Liver (tissue), 9 donors: ENCODE measurements around the gene TANGO6. TPM values are rescaled to one million over a fixed set of nuclear protein-coding genes. Genes with fewer than 3 reads are reported as not detected.

Experiments
- DNase-seq: peaks from one replicate; pipeline ENCODE4 v3.0.0-alpha.2; 2017; ENCODE audit warnings: low spot score
- H3K27ac ChIP-seq, 2 donors: one replicate each; pipeline ENCODE4 v1.7.0; 2013; ENCODE audit warnings: inconsistent platforms in 2 of 2, low read length in 2 of 2, control low read depth in 1 of 2, low read depth in 1 of 2, mild to moderate bottlenecking in 1 of 2
- H3K27me3 ChIP-seq, 4 donors: one replicate each; pipeline versions ENCODE4 v1.6.1 to v1.7.0; 2013; ENCODE audit warnings: low read length in 3 of 4, inconsistent platforms in 1 of 4, mild to moderate bottlenecking in 1 of 4, moderate library complexity in 1 of 4; ENCODE audit not compliant: control insufficient read depth in 4 of 4, insufficient read depth in 4 of 4
- H3K36me3 ChIP-seq, 4 donors: one replicate each; pipeline versions ENCODE4 v1.6.1 to v1.7.0; 2013; ENCODE audit warnings: low read length in 3 of 4, mild to moderate bottlenecking in 3 of 4, low read depth in 1 of 4, moderate library complexity in 1 of 4; ENCODE audit not compliant: control insufficient read depth in 4 of 4, insufficient read depth in 3 of 4
- H3K4me1 ChIP-seq, 4 donors: one replicate each; pipeline versions ENCODE4 v1.6.1 to v1.7.0; 2013; ENCODE audit warnings: low read length in 3 of 4, mild to moderate bottlenecking in 3 of 4, moderate library complexity in 1 of 4; ENCODE audit not compliant: control insufficient read depth in 4 of 4, insufficient read depth in 4 of 4
- H3K4me3 ChIP-seq, 3 donors: one replicate each; pipeline versions ENCODE4 v1.6.1 to v1.7.0; 2013; ENCODE audit warnings: low read length in 3 of 3, control low read depth in 1 of 3, low read depth in 1 of 3, mild to moderate bottlenecking in 1 of 3
- H3K9ac ChIP-seq, 2 donors: one replicate each; pipeline ENCODE4 v1.7.0; 2013; ENCODE audit warnings: low read length in 2 of 2, mild to moderate bottlenecking in 2 of 2, moderate library complexity in 2 of 2, control low read depth in 1 of 2, low read depth in 1 of 2
- H3K9me3 ChIP-seq, 4 donors: one replicate each; pipeline versions ENCODE4 v1.6.1 to v1.7.0; 2013; ENCODE audit warnings: low read length in 3 of 4; ENCODE audit not compliant: control insufficient read depth in 4 of 4
- ATF3 ChIP-seq: IDR thresholded peaks from 2 replicates; pipeline ENCODE4 v1.6.1; 2016; ENCODE audit warnings: antibody characterized with exemption
- EGR1 ChIP-seq, 2 donors: IDR thresholded peaks; 2 replicates each; pipeline ENCODE4 v1.6.1; 2016 to 2018; ENCODE audit warnings: antibody characterized with exemption in 2 of 2, low read depth in 2 of 2
- FOXA1 ChIP-seq: IDR thresholded peaks from 2 replicates; pipeline ENCODE4 v1.6.1; 2016; ENCODE audit warnings: antibody characterized with exemption
- GABPA ChIP-seq, 2 donors: IDR thresholded peaks in 1 of 2; conservative IDR thresholded peaks in 1 of 2; 2 replicates each; pipeline ENCODE4 v1.6.1; 2016; ENCODE audit warnings: antibody characterized with exemption in 2 of 2, mild to moderate bottlenecking in 1 of 2, moderate library complexity in 1 of 2
- HNF4A ChIP-seq, 2 donors: conservative IDR thresholded peaks; 2 replicates each; pipeline ENCODE4 v1.6.1; 2016; ENCODE audit warnings: antibody characterized with exemption in 2 of 2, mild to moderate bottlenecking in 2 of 2
- HNF4G ChIP-seq: IDR thresholded peaks from 2 replicates; pipeline ENCODE4 v1.6.1; 2016; ENCODE audit warnings: antibody characterized with exemption
- JUND ChIP-seq, 2 donors: IDR thresholded peaks; 2 replicates each; pipeline ENCODE4 v1.6.1; 2016; ENCODE audit warnings: antibody characterized with exemption in 2 of 2
- NR2F2 ChIP-seq: IDR thresholded peaks from 2 replicates; pipeline ENCODE4 v1.6.1; 2016; ENCODE audit warnings: antibody characterized with exemption
- RAD21 ChIP-seq, 2 donors: IDR thresholded peaks; 2 replicates each; pipeline ENCODE4 v1.6.1; 2016; ENCODE audit warnings: antibody characterized with exemption in 2 of 2, mild to moderate bottlenecking in 2 of 2
- SP1 ChIP-seq: IDR thresholded peaks from 2 replicates; pipeline ENCODE4 v1.6.1; 2018; ENCODE audit warnings: antibody characterized with exemption, mild to moderate bottlenecking
- TAF1 ChIP-seq: conservative IDR thresholded peaks from 2 replicates; pipeline ENCODE4 v1.6.1; 2016; ENCODE audit warnings: antibody characterized with exemption, mild to moderate bottlenecking
- YY1 ChIP-seq: IDR thresholded peaks from 2 replicates; pipeline ENCODE4 v1.6.1; 2016; ENCODE audit warnings: antibody characterized with exemption, mild to moderate bottlenecking
- WGBS: extraction: QIAGEN DNeasy Blood & Tissue Kit; methylation state at CpG from one replicate; pipeline ENCODE4 v1.1.7; 2013; 5-methylcytosine and 5-hydroxymethylcytosine counted together
- polyA plus RNA-seq, 2 donors: library from polyadenylated mRNA; stranded (reverse) in 1 of 2; unstranded in 1 of 2; fragments of 200-250 nt in 1 of 2; fragments of >200 nt in 1 of 2; fragmentation: Nextera tagmentation in 1 of 2; extraction: Ambion mirVana in 1 of 2; gene quantifications; one replicate each; pipeline versions ENCODE4 v1.2.1 to v1.2.3, GENCODE V29; 2013 to 2015
- total RNA-seq, 2 donors: library from RNA; depleted of rRNA; stranded (reverse); fragments of >200 nt; gene quantifications; one replicate each; pipeline ENCODE4 v1.2.3, GENCODE V29; 2014
- TF ChIP-seq, protein P1 (sequence below): IDR thresholded peaks from 2 replicates; pipeline ENCODE4 v1.6.1; 2016; ENCODE audit warnings: antibody characterized with exemption, mild to moderate bottlenecking
- TF ChIP-seq, protein P2 (sequence below): fragments of 150-350 bp; IDR thresholded peaks from 2 replicates; pipeline ENCODE4 v1.5.1; 2017; ENCODE audit warnings: improper control_type of control experiment, low read depth, low read length; ENCODE audit not compliant: missing input control
- TF ChIP-seq, protein P3 (sequence below): IDR thresholded peaks from 2 replicates; pipeline ENCODE4 v1.6.1; 2016; ENCODE audit warnings: antibody characterized with exemption
- donor health status: healthy.
- donor health status: healthy.
- donor health status: healthy.
- donor health status: healthy.
- donor health status: healthy.

Gene TANGO6
- total and polyA plus RNA-seq, 4 donors, result 6.8 to 40.6 (median 10.5) TPM

GRCh38 chr16:69114346-69114975 lies 271.1 kb downstream of the TANGO6 start:
- TF ChIP-seq ATF3 (no peak), YY1 (no peak), TAF1 (no peak), EGR1 (IDR thresholded peaks at IDR 0.05; ENCODE audit: low read depth in 2 of 2) (no peak), HNF4G (no peak), JUND (IDR thresholded peaks at IDR 0.05) (no peak), RAD21 (IDR thresholded peaks at IDR 0.05) (no peak), GABPA (IDR thresholded peaks at IDR 0.05 in 1 of 2, conservative IDR thresholded peaks at IDR 0.05 in 1 of 2) (no peak), HNF4A (conservative IDR thresholded peaks at IDR 0.05) (no peak), FOXA1 (no peak), NR2F2 (no peak), SP1 (no peak)
- TF ChIP-seq, protein P1, sequence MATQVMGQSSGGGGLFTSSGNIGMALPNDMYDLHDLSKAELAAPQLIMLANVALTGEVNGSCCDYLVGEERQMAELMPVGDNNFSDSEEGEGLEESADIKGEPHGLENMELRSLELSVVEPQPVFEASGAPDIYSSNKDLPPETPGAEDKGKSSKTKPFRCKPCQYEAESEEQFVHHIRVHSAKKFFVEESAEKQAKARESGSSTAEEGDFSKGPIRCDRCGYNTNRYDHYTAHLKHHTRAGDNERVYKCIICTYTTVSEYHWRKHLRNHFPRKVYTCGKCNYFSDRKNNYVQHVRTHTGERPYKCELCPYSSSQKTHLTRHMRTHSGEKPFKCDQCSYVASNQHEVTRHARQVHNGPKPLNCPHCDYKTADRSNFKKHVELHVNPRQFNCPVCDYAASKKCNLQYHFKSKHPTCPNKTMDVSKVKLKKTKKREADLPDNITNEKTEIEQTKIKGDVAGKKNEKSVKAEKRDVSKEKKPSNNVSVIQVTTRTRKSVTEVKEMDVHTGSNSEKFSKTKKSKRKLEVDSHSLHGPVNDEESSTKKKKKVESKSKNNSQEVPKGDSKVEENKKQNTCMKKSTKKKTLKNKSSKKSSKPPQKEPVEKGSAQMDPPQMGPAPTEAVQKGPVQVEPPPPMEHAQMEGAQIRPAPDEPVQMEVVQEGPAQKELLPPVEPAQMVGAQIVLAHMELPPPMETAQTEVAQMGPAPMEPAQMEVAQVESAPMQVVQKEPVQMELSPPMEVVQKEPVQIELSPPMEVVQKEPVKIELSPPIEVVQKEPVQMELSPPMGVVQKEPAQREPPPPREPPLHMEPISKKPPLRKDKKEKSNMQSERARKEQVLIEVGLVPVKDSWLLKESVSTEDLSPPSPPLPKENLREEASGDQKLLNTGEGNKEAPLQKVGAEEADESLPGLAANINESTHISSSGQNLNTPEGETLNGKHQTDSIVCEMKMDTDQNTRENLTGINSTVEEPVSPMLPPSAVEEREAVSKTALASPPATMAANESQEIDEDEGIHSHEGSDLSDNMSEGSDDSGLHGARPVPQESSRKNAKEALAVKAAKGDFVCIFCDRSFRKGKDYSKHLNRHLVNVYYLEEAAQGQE, result no peak
- TF ChIP-seq, protein P2, sequence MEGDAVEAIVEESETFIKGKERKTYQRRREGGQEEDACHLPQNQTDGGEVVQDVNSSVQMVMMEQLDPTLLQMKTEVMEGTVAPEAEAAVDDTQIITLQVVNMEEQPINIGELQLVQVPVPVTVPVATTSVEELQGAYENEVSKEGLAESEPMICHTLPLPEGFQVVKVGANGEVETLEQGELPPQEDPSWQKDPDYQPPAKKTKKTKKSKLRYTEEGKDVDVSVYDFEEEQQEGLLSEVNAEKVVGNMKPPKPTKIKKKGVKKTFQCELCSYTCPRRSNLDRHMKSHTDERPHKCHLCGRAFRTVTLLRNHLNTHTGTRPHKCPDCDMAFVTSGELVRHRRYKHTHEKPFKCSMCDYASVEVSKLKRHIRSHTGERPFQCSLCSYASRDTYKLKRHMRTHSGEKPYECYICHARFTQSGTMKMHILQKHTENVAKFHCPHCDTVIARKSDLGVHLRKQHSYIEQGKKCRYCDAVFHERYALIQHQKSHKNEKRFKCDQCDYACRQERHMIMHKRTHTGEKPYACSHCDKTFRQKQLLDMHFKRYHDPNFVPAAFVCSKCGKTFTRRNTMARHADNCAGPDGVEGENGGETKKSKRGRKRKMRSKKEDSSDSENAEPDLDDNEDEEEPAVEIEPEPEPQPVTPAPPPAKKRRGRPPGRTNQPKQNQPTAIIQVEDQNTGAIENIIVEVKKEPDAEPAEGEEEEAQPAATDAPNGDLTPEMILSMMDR, result no peak
- TF ChIP-seq, protein P3, sequence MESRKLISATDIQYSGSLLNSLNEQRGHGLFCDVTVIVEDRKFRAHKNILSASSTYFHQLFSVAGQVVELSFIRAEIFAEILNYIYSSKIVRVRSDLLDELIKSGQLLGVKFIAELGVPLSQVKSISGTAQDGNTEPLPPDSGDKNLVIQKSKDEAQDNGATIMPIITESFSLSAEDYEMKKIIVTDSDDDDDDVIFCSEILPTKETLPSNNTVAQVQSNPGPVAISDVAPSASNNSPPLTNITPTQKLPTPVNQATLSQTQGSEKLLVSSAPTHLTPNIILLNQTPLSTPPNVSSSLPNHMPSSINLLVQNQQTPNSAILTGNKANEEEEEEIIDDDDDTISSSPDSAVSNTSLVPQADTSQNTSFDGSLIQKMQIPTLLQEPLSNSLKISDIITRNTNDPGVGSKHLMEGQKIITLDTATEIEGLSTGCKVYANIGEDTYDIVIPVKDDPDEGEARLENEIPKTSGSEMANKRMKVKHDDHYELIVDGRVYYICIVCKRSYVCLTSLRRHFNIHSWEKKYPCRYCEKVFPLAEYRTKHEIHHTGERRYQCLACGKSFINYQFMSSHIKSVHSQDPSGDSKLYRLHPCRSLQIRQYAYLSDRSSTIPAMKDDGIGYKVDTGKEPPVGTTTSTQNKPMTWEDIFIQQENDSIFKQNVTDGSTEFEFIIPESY, result no peak
- no peaks in the 10 kb centered on the region for H3K9me3 ChIP-seq
- peaks cover 6 to 30% (median 13%) of the 10 kb centered on the region in 4 donors for H3K4me1 ChIP-seq
- no peak overlapping the region for H3K4me3 ChIP-seq
- no peak for DNase-seq
- H3K9ac ChIP-seq, result no peak overlapping the region
- 93% methylated on average over 25 of the region's 25 CpGs for WGBS
- H3K27ac ChIP-seq, result no peak overlapping the region
- peaks cover 0 to 25% (median 3%) of the 10 kb centered on the region in 4 donors for H3K36me3 ChIP-seq
- no peaks in the 10 kb centered on the region for H3K27me3 ChIP-seq

- H3K4me1 ChIP-seq, result peaks cover 11 to 35% (median 17%) of the 10 kb centered on the region in 4 donors
- DNase-seq, result no peak
- 99% methylated on average over 6 of the region's 6 CpGs for WGBS
- H3K9ac ChIP-seq, result no peak overlapping the region
- H3K4me3 ChIP-seq, result no peak overlapping the region
- TF ChIP-seq ATF3 (no peak), SP1 (no peak)
- no peaks in the 10 kb centered on the region for H3K9me3 ChIP-seq
- H3K27me3 ChIP-seq, result no peaks in the 10 kb centered on the region
- peaks cover 0 to 22% (median 3%) of the 10 kb centered on the region in 4 donors for H3K36me3 ChIP-seq
- H3K27ac ChIP-seq, result no peak overlapping the region
These were observed 271.6 kb downstream of the TANGO6 start for GRCh38 chr16:69114976-69115355.
